Breast epithelium (tissue), 3 donors: ENCODE results near the gene USP19.

Experiments used
- CTCF ChIP-seq, 3 donors: fragments of 450-650 bp; IDR thresholded peaks; one replicate each; pipeline ENCODE4 v1.5.1; 2016 to 2017; ENCODE audit warnings: antibody characterized with exemption in 3 of 3, mild to moderate bottlenecking in 3 of 3, moderate library complexity in 3 of 3
- POLR2A ChIP-seq: fragments of 450-650 bp; IDR thresholded peaks from one replicate; pipeline ENCODE4 v1.6.1; 2016; ENCODE audit warnings: antibody characterized with exemption, mild to moderate bottlenecking, moderate library complexity
- POLR2AphosphoS5 ChIP-seq, 3 donors: sonication (generic); formaldehyde crosslinking; IDR thresholded peaks; one replicate each; pipeline ENCODE4 v1.6.1; 2017; ENCODE audit warnings: antibody characterized with exemption in 3 of 3

- TF ChIP-seq CTCF (IDR thresholded peaks at IDR 0.05) = no peak
- TF ChIP-seq POLR2AphosphoS5 (IDR thresholded peaks at IDR 0.05) = no peak
- no peak for TF ChIP-seq POLR2A
These were observed 1.2 kb downstream of the USP19 start for GRCh38 chr3:49119439-49119838.
